K562 (cell line): ENCODE data around the gene EFHD2. TPM values are rescaled to one million over a fixed set of nuclear protein-coding genes. Genes with fewer than 3 reads are reported as not detected.

Experiments
- DMBX1 ChIP-seq: fragments of 250-450 bp; sonication (Bioruptor Pico); IDR thresholded peaks from 2 replicates; pipeline ENCODE4 v1.8.0; 2022; ENCODE audit warnings: inconsistent platforms, mild to moderate bottlenecking, moderate library complexity, borderline replicate concordance
- ETV1 ChIP-seq: fragments of 450-650 bp; conservative IDR thresholded peaks from 2 replicates; pipeline ENCODE4 v1.6.1; 2016; ENCODE audit warnings: missing genetic modification characterization, control low read depth, low read depth, missing compliant biosample characterization
- U2AF2 ChIP-seq: fragments of 200-400 bp; formaldehyde crosslinking; optimal IDR thresholded peaks from 2 replicates; pipeline ENCODE3; 2017; ENCODE audit warnings: low read depth, mild to moderate bottlenecking, low read length
- ZBTB40 ChIP-seq, 2 experiments: fragments of 450-650 bp in 1 of 2; sonication (generic) in 1 of 2; formaldehyde crosslinking in 1 of 2; IDR thresholded peaks; 2 replicates each; pipeline versions ENCODE4 v1.7.1 to v1.9.0; 2016 to 2022; ENCODE audit warnings: inconsistent platforms in 1 of 2, mild to moderate bottlenecking in 1 of 2, missing genetic modification reagents in 1 of 2
- ZNF354B ChIP-seq: fragments of 250-450 bp; sonication (Bioruptor Pico); IDR thresholded peaks from 2 replicates; pipeline ENCODE4 v1.4.0; 2020
- ZNF395 ChIP-seq: fragments of 200-800 bp; sonication (Bioruptor generic); IDR thresholded peaks from 2 replicates; pipeline ENCODE4 v1.6.1; 2017; ENCODE audit warnings: missing genetic modification characterization, missing compliant biosample characterization
- ZNF586 ChIP-seq: fragments of 450-650 bp; formaldehyde crosslinking; conservative IDR thresholded peaks from 2 replicates; pipeline ENCODE4 v1.4.0; 2020; ENCODE audit warnings: mild to moderate bottlenecking, moderate library complexity
- polyA plus RNA-seq, 8 experiments: library from polyadenylated mRNA; depleted of rRNA in 4 of 8; stranded (reverse) in 5 of 8; unstranded in 3 of 8; fragments of >200 nt; fragmentation: Nextera tagmentation in 2 of 8; fragmentation: Illumina TruSeq in 1 of 8; extraction: Ambion mirVana in 2 of 8; extraction: Trizol in 1 of 8; gene quantifications; 2 replicates each; pipeline versions ENCODE4 v1.2.1 to v1.2.3, GENCODE V29; 2011 to 2014; ENCODE audit warnings: inconsistent platforms in 1 of 8, missing spikeins in 1 of 8
- total RNA-seq, 7 experiments: library from RNA; depleted of rRNA in 6 of 7; stranded (reverse); fragments of >200 nt in 6 of 7; fragmentation: Illumina TruSeq in 2 of 7; extraction: Trizol in 2 of 7; gene quantifications; 2 replicates each; pipeline versions ENCODE4 v1.2.1 to v1.2.3, GENCODE V29; 2011 to 2021; ENCODE audit warnings: low replicate concordance in 1 of 7

EFHD2 gene
- total and polyA plus RNA-seq, 9 of the 15 experiments (the other 6 are each of a cell fraction or from before 2014, with no cell fraction given) = 1.7 to 73.5 (median 25.2) TPM

GRCh38 chr1:15452866-15453571 is 43.3 kb downstream of the EFHD2 start (continued):
- no peak for TF ChIP-seq ZNF395 (CRISPR knock-in tag)
- no peak for TF ChIP-seq DMBX1
- peak; percentile 98 for TF ChIP-seq ZBTB40 (IDR thresholded peaks at IDR 0.05)
- TF ChIP-seq ZBTB40 (CRISPR knock-in tag; IDR thresholded peaks at IDR 0.05) = peak; percentile 93
- no peak for TF ChIP-seq U2AF2
- TF ChIP-seq ZNF354B = no peak
- TF ChIP-seq ETV1 = no peak
- no peak for TF ChIP-seq ZNF586
